Measurements from ENCODE around the gene SNX20. TPM values are rescaled to one million over a fixed set of nuclear protein-coding genes. Genes with fewer than 3 reads are reported as not detected.
A peak's percentile ranks its signal among the peaks of the same experiment; 100 is the strongest.

Gene SNX20
- total RNA-seq, 4 donors from 2014 or later = 0.78 to 1.7 (median 1.3) TPM

DNA sequence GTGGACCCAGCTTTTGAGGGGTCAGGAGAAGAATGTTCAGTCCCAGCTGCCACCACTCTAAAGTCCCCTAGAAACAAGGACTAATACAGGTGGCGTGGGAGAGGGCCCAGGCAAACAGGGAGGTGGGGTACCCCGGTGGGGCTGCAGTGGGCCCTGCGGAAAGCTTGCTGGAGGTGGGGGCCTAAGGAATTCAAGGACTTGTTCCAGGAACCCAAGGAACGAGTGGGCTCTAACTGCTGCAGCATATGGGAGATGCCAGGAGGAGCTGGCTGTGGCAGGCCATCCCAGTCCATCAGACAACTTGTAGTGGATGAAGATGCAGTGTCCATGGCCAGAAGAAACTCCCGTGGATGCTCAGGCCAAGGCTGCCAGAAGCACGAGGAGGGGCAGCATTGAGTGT is 10.6 kb downstream of the SNX20 start:
- WGBS, 2 donors = 93 to 94% methylated on average over 6 of the region's 6 CpGs
- intact Hi-C loops (cut with DNase I) = loop anchor here (10.0 kb wide), 1 partner anchor 134 kb away; no protein-coding TSS in a partner anchor
- Histone ChIP-seq H3K27ac (no peak overlapping the region), H3K27me3 (no peaks in the 10 kb centered on the region), H3K4me1 (no peaks in the 10 kb centered on the region), H3K36me3 (no peaks in the 10 kb centered on the region), H3K9me3 (no peaks in the 10 kb centered on the region), H3K4me3 (replicated peaks in 1 of 3) (no peak overlapping the region)
- no peak for DNase-seq
- no peak for TF ChIP-seq POLR2A (IDR thresholded peaks at IDR 0.05)
- TF ChIP-seq, protein P1, sequence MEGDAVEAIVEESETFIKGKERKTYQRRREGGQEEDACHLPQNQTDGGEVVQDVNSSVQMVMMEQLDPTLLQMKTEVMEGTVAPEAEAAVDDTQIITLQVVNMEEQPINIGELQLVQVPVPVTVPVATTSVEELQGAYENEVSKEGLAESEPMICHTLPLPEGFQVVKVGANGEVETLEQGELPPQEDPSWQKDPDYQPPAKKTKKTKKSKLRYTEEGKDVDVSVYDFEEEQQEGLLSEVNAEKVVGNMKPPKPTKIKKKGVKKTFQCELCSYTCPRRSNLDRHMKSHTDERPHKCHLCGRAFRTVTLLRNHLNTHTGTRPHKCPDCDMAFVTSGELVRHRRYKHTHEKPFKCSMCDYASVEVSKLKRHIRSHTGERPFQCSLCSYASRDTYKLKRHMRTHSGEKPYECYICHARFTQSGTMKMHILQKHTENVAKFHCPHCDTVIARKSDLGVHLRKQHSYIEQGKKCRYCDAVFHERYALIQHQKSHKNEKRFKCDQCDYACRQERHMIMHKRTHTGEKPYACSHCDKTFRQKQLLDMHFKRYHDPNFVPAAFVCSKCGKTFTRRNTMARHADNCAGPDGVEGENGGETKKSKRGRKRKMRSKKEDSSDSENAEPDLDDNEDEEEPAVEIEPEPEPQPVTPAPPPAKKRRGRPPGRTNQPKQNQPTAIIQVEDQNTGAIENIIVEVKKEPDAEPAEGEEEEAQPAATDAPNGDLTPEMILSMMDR (IDR thresholded peaks at IDR 0.05) = no peak

DNA sequence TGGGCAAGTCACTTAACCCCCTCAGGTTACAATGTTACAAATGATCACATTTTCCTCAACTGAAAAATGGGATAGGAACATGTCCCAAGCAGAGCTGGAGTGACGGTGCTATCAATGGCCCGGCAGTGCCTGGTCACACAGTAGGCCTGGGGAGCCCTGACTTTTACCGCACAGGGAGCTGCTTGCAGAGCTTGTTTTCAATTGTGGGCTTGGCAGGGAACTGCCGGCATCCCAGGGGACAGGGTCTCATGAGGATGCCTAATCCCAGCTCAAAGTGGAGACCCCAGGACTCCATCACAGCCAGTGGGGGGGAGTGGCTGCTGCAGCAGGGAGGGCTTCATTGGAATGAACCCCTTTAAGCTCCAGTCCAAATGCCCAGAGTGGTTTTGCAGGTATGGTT is 11.4 kb downstream of the SNX20 start:
- 92 to 96% methylated on average over 4 of the region's 4 CpGs for WGBS, 2 donors
- TF ChIP-seq, protein P1 (IDR thresholded peaks at IDR 0.05) = no peak
- TF ChIP-seq POLR2A (IDR thresholded peaks at IDR 0.05) = no peak

DNA sequence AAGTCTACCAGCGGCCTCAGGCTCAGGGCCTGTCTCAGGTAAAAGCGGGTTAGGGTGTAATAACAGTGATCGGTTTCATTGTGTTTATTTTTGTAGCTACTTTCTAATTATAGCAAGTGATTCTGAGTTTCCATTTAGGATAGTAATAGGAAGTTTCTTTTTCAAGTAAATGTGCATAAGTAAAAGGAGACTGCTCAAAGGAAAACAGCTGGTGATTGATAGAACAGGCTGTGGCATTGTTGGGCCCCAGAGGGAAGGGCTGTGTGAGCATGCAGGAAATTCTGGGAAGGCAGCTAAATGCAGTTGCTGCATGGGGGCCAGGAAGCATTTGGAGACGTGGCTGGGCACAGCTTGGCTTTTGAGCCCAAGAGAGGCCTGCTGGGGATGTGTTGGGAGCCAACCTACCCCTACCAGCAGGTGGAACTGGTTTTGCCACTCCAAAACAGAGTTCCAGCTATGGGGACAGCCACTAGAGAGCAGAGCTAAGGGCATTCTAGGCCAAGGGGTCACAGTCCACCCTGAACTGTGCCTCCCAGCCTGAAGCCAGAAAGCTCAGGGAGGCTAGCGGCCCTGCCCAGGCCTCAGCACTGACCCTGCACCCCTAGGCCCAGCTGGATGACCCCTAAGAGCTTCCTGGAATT is 12.6 kb downstream of the SNX20 start:
- peak; percentile 8 to 16 for DNase-seq
- Histone ChIP-seq H3K36me3 (no peaks in the 10 kb centered on the region), H3K9me3 (no peaks in the 10 kb centered on the region), H3K27me3 (no peaks in the 10 kb centered on the region), H3K4me1 (peaks cover 3% of the 10 kb centered on the region in 2 donors), H3K27ac (no peak overlapping the region), H3K4me3 (replicated peaks in 1 of 3) (no peak overlapping the region)
- intact Hi-C loops (cut with DNase I) = loop anchor here (5.0 to 10.0 kb wide), 2 partner anchors 456 to 644 kb away; partner anchors contain the start of gene CNEP1R1
- WGBS, 2 donors = 56 to 64% methylated on average over 4 to 5 of the region's 5 CpGs
- TF ChIP-seq, protein P1 (IDR thresholded peaks at IDR 0.05) = no peak
- TF ChIP-seq POLR2A (IDR thresholded peaks at IDR 0.05) = no peak

More for the DNA sequence above, 11.4 kb downstream of the SNX20 start:
- Histone ChIP-seq H3K4me1 (peaks cover 3% of the 10 kb centered on the region in 2 donors), H3K27ac (no peak overlapping the region), H3K9me3 (no peaks in the 10 kb centered on the region), H3K4me3 (replicated peaks in 1 of 3) (no peak overlapping the region), H3K27me3 (no peaks in the 10 kb centered on the region), H3K36me3 (no peaks in the 10 kb centered on the region)
- no peak for DNase-seq
- intact Hi-C loops (cut with DNase I) = loop anchor here (5.0 to 10.0 kb wide), 3 partner anchors 135 to 645 kb away; partner anchors contain the start of gene CNEP1R1

DNA sequence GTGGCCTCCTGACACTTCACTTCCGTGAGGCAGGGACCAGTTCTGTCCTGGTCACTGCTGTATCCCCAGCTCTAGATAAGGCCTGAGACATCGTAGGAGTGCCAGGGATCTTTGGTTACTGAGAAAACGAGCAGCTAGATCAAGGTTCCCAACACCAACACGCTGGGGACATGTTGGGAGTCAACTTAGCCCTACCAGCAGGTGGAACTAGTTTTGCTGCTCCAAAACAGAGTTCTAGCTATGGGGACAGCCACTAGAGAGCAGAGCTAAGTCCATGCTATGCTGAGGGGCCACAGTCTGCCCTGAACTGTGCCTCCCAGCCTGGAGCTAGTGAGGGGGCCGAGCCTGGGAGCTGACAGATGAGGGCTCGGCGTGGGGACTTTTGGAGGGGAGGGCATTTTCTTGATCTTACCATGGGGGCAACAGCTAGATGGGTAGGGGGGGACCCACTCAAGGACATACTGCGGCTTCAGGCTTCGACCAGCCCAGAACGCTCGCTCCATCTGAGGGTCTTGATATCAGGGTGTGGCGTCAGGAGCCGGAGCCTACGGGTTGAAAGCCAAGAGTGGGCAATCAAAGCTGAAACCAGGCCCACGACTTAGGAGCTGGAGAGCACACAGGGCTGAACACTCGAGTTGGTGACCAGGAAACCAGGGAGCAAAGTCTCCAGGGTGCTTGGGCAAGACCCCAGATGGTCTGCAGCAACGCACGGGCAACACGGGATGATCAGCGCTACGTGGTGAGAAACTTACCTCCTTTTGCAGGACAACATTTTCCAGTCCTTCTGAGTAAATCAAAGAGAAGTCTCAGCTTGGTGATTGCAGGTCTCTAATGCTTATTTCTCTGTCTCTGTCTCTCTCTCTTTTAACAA is 13.4 kb downstream of the SNX20 start:
- DNase-seq = no peak
- no peaks in the 10 kb centered on the region for H3K27me3 ChIP-seq
- H3K9me3 ChIP-seq = no peaks in the 10 kb centered on the region
- no peak overlapping the region for H3K4me3 ChIP-seq (replicated peaks in 1 of 3)
- H3K27ac ChIP-seq = no peak overlapping the region
- H3K4me1 ChIP-seq = peaks cover 3% of the 10 kb centered on the region in 2 donors
- intact Hi-C loops (cut with DNase I) = loop anchor here (5.0 to 10.0 kb wide), 2 partner anchors 455 to 643 kb away; partner anchors contain the start of gene CNEP1R1
- H3K36me3 ChIP-seq = no peaks in the 10 kb centered on the region
- 88 to 90% methylated on average over 18 to 20 of the region's 21 CpGs for WGBS, 2 donors
- TF ChIP-seq POLR2A (IDR thresholded peaks at IDR 0.05) = no peak
- TF ChIP-seq, protein P1 (IDR thresholded peaks at IDR 0.05) = no peak
